IPS-11a (cell line): Measurements from ENCODE around the gene SPRR2E.
"Not testable (repeated sequence)": the region's sequence is repeated elsewhere in the genome, so short reads cannot be mapped to it uniquely, and the experiment has no call there.

Source experiments
- H3K4me3 ChIP-seq: one replicate; pipeline ENCODE4 v1.5.1; 2013; ENCODE audit warnings: low read depth, low read length, control low read depth

The SPRR2E gene

GRCh38 chr1:153070243-153070642, 24.1 kb downstream of the SPRR2E start:
- H3K4me3 ChIP-seq: no peak overlapping the region

- H3K4me3 ChIP-seq: no peak overlapping the region
These were observed 35.2 kb downstream of the SPRR2E start for GRCh38 chr1:153058826-153059784.

- H3K4me3 ChIP-seq: no peak overlapping the region
These were observed 36.2 kb downstream of the SPRR2E start for GRCh38 chr1:153058154-153058553.

DNA sequence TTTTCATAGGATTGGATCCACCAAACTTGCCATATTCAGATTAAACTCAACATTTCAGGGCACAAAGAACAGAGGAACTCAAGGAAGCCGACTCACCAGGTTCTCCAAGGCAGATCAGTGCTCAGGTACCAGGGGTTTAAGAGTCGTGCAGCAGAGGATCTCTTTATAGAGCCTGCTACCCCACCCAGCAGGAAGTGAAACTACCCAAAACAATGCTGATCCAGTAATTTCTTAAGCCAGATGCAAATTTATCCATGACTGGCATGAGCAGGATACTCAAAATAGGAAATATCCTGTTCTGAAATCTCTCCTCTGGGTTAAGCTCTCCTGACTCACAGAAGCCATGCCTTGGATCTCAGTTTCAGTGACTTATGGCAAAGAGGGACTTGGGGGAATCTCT, 37.0 kb downstream of the SPRR2E start, which contains the start of gene SPRR2A:
Gene SPRR2A (minus strand): TSS at position 138 of the 400 bp plus-strand sequence. CDS start 777 bp downstream, outside the sequence.
- no peak within 1 kb of the TSS for H3K4me3 ChIP-seq

DNA sequence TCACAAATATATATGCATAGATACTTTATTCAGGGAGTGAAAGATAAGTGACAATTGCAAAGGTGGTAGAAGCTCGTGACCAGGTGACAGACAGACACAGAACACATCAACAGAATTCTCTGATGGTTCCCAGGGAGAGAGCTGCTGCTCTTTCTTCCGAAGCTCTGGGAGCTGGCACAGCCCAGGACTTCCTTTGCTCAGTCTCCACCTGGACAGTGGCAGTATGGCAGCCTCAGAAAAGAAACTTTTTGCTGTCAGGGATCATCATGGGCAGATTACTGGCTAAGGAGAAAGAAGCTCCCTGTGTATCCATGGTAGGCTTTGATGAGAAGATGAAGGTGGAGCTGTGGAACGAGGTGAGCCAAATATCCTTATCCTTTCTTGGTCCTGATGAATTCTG, 38.2 kb downstream of the SPRR2E start:
- not testable (repeated sequence) for H3K4me3 ChIP-seq

- no peak overlapping the region for H3K4me3 ChIP-seq
These were observed 45.1 kb downstream of the SPRR2E start for GRCh38 chr1:153049211-153049610.
